Tibial nerve (tissue), 4 donors: Measurements from ENCODE around the gene ABR.

Experiments
- CTCF ChIP-seq, 5 experiments: fragments of 200-600 bp in 3 of 5; fragments of 450-650 bp in 2 of 5; sonication (generic) in 3 of 5; IDR thresholded peaks; one replicate each; pipeline ENCODE4 v1.5.1; 2016 to 2019; ENCODE audit warnings: antibody characterized with exemption in 5 of 5, mild to moderate bottlenecking in 3 of 5, moderate library complexity in 2 of 5
- EP300 ChIP-seq, 2 donors: sonication (generic); formaldehyde crosslinking; IDR thresholded peaks; one replicate each; pipeline ENCODE4 v1.6.1; 2017; ENCODE audit warnings: antibody characterized with exemption in 2 of 2, mild to moderate bottlenecking in 1 of 2
- POLR2A ChIP-seq, 2 donors: fragments of 450-650 bp; IDR thresholded peaks; one replicate each; pipeline ENCODE4 v1.6.1; 2017; ENCODE audit warnings: antibody characterized with exemption in 2 of 2, mild to moderate bottlenecking in 2 of 2, moderate library complexity in 2 of 2

DNA sequence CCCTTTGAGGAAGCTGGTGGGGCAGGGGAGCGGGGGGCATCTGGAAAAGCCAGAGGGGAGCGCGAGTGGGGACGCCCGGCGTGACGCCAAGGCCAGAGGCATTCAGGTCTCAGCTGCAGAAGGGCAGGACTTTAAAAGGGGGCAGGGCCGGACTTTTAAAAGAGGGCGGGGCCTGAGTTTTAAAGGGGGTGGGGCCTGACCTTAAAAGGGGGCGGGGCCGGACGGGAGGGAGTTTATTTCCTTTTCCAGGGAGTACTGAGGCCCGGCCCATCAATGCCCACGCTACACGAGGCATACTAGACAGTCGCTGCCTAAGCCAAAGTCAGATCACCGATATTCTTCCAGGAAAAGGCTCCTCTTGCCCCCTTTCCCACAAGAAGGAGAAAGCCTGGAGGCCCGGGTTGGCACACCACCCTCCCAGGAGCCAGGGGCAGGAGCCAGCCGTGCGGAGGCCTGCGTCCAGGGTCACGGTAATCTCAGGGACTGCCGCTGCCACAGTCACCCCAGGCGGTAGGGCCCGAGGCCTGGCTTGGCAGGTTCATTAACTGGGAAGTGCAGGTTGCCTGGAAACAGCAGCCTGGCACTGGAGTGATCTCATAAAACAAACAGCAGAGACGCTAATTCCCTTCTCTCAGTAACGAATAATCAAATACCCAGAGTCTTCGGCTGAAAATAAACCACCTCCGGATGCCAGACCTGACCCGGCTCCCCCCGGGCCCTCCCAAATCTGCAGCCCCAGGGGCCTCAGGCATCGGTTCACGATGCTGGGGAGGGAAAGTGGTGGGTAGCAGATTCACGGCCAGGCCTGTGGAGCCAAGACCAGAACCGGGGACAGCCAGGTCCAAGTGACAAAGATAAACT lies 92.2 kb downstream of the ABR start:
- TF ChIP-seq CTCF (IDR thresholded peaks at IDR 0.05) (no peak), POLR2A (IDR thresholded peaks at IDR 0.05) (no peak), EP300 (IDR thresholded peaks at IDR 0.05) (no peak)
